HepG2 (cell line): Measurements from ENCODE around the gene SSBP1. TPM values are rescaled to one million over a fixed set of nuclear protein-coding genes. Genes with fewer than 3 reads are reported as not detected.

ENCODE experiments used
- ATAC-seq: fragments of 200-7000 bp; cut with Tn5 transposase; 3 replicates; pipeline ENCODE4 v1.9.1; 2020; ENCODE audit warnings: mild to moderate bottlenecking, moderate library complexity
- BruUV-seq: library from RNA; stranded (reverse); fragments of 400-500 nt; replicated peaks from 2 replicates; lab custom pipeline; 2021; lab: Mats Ljungman, UMichigan
- CTCF ChIA-PET: fragments of 300-600 bp; formaldehyde crosslinking; extraction: SDS; loops from one replicate; lab custom pipeline; 2021; ENCODE audit warnings: low total read pairs, inconsistent platforms, low intra/inter-chr PET ratio; lab: Yijun Ruan, JAX
- POLR2A ChIA-PET: fragments of 350-600 bp; sonication (Branson Sonifier 250); formaldehyde crosslinking; loops from one replicate; lab custom pipeline; 2020; ENCODE audit warnings: antibody characterized with exemption, inconsistent platforms; lab: Yijun Ruan, JAX
- DNase-seq: peaks from one replicate; pipeline ENCODE4 v3.0.0-alpha.2; 2015; ENCODE audit warnings: low spot score
- FAIRE-seq: peaks from 3 replicates; lab custom pipeline; 2011; peaks lifted over from hg19 to GRCh38; lab: Jason Lieb, UNC
- H2AFZ ChIP-seq: one replicate; pipeline ENCODE4 v1.6.1; 2011; ENCODE audit warnings: low read length, inconsistent platforms
- H3K27ac ChIP-seq: fragments of 300-600 bp; 3 replicates; pipeline ENCODE4 v1.8.0; 2011; ENCODE audit warnings: mixed run types, mild to moderate bottlenecking, mixed read lengths, low read length, inconsistent platforms; ENCODE audit not compliant: insufficient read depth; ENCODE audit errors: extremely low read length
- H3K27me3 ChIP-seq, 2 experiments: fragments of 200-600 bp in 1 of 2; 2 replicates in 1 of 2; 3 replicates in 1 of 2; pipeline versions ENCODE4 v1.6.0 to v1.8.0; 2011; ENCODE audit warnings: low read length in 2 of 2, mild to moderate bottlenecking in 2 of 2, moderate library complexity in 2 of 2, inconsistent platforms in 1 of 2; ENCODE audit not compliant: insufficient read depth in 2 of 2, control insufficient read depth in 1 of 2
- H3K36me3 ChIP-seq, 2 experiments: fragments of 200-600 bp in 1 of 2; replicated peaks in 1 of 2; 2 replicates in 1 of 2; 3 replicates in 1 of 2; pipeline versions ENCODE4 v1.5.1 to v1.8.0; 2011; ENCODE audit warnings: low read length in 2 of 2, inconsistent platforms in 1 of 2; ENCODE audit not compliant: insufficient read depth in 2 of 2, control insufficient read depth in 1 of 2
- H3K4me1 ChIP-seq: 2 replicates; pipeline ENCODE4 v1.5.1; 2012; ENCODE audit warnings: low read length, inconsistent platforms; ENCODE audit not compliant: insufficient read depth
- H3K4me2 ChIP-seq: 2 replicates; pipeline ENCODE4 v1.6.0; 2011; ENCODE audit warnings: low read depth, low read length, inconsistent platforms
- H3K4me3 ChIP-seq, 3 experiments: fragments of 200-600 bp in 1 of 3; sonication (generic), shearing (Covaris generic) in 1 of 3; replicated peaks in 1 of 3; 2 replicates each; pipeline ENCODE4 v1.5.1; 2011 to 2016; ENCODE audit warnings: low read length in 3 of 3, inconsistent platforms in 2 of 3, low read depth in 2 of 3, mild to moderate bottlenecking in 2 of 3, control low read depth in 1 of 3, mixed read lengths in 1 of 3; ENCODE audit not compliant: insufficient read depth in 1 of 3
- H3K79me2 ChIP-seq: one replicate; pipeline ENCODE4 v1.6.1; 2011; ENCODE audit warnings: low read length, inconsistent platforms; ENCODE audit not compliant: insufficient read depth
- H3K9ac ChIP-seq: 2 replicates; pipeline ENCODE4 v1.6.0; 2011; ENCODE audit warnings: mild to moderate bottlenecking, low read depth, low read length, inconsistent platforms; ENCODE audit not compliant: insufficient read depth
- H3K9me3 ChIP-seq: 2 replicates; pipeline ENCODE4 v1.5.1; 2012; ENCODE audit warnings: mild to moderate bottlenecking, low read length
- H4K20me1 ChIP-seq: 2 replicates; pipeline ENCODE4 v1.6.0; 2011; ENCODE audit warnings: inconsistent platforms, mild to moderate bottlenecking, low read length, moderate library complexity; ENCODE audit not compliant: insufficient read depth
- ATF5 ChIP-seq: sonication (generic); formaldehyde crosslinking; IDR thresholded peaks from 2 replicates; pipeline ENCODE4 v1.4.0; 2020; ENCODE audit warnings: mild to moderate bottlenecking, low read depth, missing genetic modification reagents
- CC2D1A ChIP-seq: sonication (generic); formaldehyde crosslinking; IDR thresholded peaks from 2 replicates; pipeline ENCODE4 v1.8.1; 2023; ENCODE audit warnings: mild to moderate bottlenecking, missing genetic modification reagents
- CHD2 ChIP-seq: IDR thresholded peaks from 2 replicates; pipeline ENCODE4 v1.6.1; 2011; ENCODE audit warnings: low read depth, low read length, improper control_type of control experiment
- FOXC1 ChIP-seq: sonication (generic); formaldehyde crosslinking; IDR thresholded peaks from 2 replicates; pipeline ENCODE4 v1.8.0; 2022; ENCODE audit warnings: mild to moderate bottlenecking, missing genetic modification reagents, borderline replicate concordance
- PRMT3 ChIP-seq: sonication (generic); formaldehyde crosslinking; IDR thresholded peaks from 2 replicates; pipeline ENCODE4 v1.8.1; 2022; ENCODE audit warnings: low read depth, mild to moderate bottlenecking, moderate library complexity, missing genetic modification reagents, borderline replicate concordance
- REL ChIP-seq: sonication (generic); formaldehyde crosslinking; conservative IDR thresholded peaks from 2 replicates; pipeline ENCODE4 v1.8.0; 2022; ENCODE audit warnings: mild to moderate bottlenecking, missing genetic modification reagents, moderate library complexity
- RFX5 ChIP-seq: IDR thresholded peaks from 2 replicates; pipeline ENCODE4 v1.6.1; 2011; ENCODE audit warnings: low read depth, low read length, improper control_type of control experiment
- TAF15 ChIP-seq: fragments of 200-400 bp; formaldehyde crosslinking; IDR thresholded peaks from one replicate; pipeline ENCODE4 v1.6.1; 2018; ENCODE audit warnings: mild to moderate bottlenecking, low read depth, low read length; ENCODE audit not compliant: poor library complexity, severe bottlenecking
- THAP7 ChIP-seq: sonication (generic); formaldehyde crosslinking; IDR thresholded peaks from 2 replicates; pipeline ENCODE4 v1.8.1; 2023; ENCODE audit warnings: mild to moderate bottlenecking, missing genetic modification reagents
- YEATS4 ChIP-seq: sonication (generic); formaldehyde crosslinking; IDR thresholded peaks from 2 replicates; pipeline ENCODE4 v1.4.0; 2020; ENCODE audit warnings: missing genetic modification reagents, borderline replicate concordance
- ZFY ChIP-seq: sonication (generic); formaldehyde crosslinking; IDR thresholded peaks from 2 replicates; pipeline ENCODE4 v1.4.0; 2020; ENCODE audit warnings: missing genetic modification reagents
- ZMAT3 ChIP-seq: sonication (generic); formaldehyde crosslinking; conservative IDR thresholded peaks from 2 replicates; pipeline ENCODE4 v1.7.0; 2021; ENCODE audit warnings: missing genetic modification reagents
- ZNF672 ChIP-seq: sonication (generic); formaldehyde crosslinking; IDR thresholded peaks from 2 replicates; pipeline ENCODE4 v1.8.1; 2022; ENCODE audit warnings: missing genetic modification reagents
- ZNF782 ChIP-seq: sonication (generic); formaldehyde crosslinking; IDR thresholded peaks from 2 replicates; pipeline ENCODE4 v1.4.0; 2020; ENCODE audit warnings: missing genetic modification reagents, mild to moderate bottlenecking, borderline replicate concordance
- WGBS: methylation state at CpG from one replicate; pipeline ENCODE4 v1.1.6; 2017; ENCODE audit warnings: low lambda C conversion rate; 5-methylcytosine and 5-hydroxymethylcytosine counted together
- in situ Hi-C: cut with HindIII; loops from 2 replicates; pipeline ENCODE4 v1.10.0; 2017; ENCODE audit warnings: low pct_unique_long_range_greater_than_20kb; ENCODE audit not compliant: extremely low pct_ligation_motif_present
- intact Hi-C: fragments of 100-400 bp; cut with micrococcal nuclease; formaldehyde crosslinking; loops from one replicate; pipeline ENCODE4 v1.10.0; 2022; ENCODE audit not compliant: unreplicated experiment
- polyA plus RNA-seq, 8 experiments: library from polyadenylated mRNA; depleted of rRNA in 3 of 8; stranded (reverse) in 7 of 8; unstranded in 1 of 8; fragments of >200 nt; fragmentation: Illumina TruSeq in 4 of 8; extraction: Trizol in 4 of 8; gene quantifications; 2 replicates each; pipeline versions ENCODE4 v1.2.1 to v1.2.3, GENCODE V29; 2011 to 2016; ENCODE audit warnings: low read depth in 4 of 8, missing spikeins in 1 of 8, mixed read lengths in 1 of 8; ENCODE audit not compliant: insufficient read depth in 1 of 8
- total RNA-seq, 5 experiments: library from RNA; depleted of rRNA; stranded (reverse); fragments of >200 nt; fragmentation: Illumina TruSeq; extraction: Trizol; gene quantifications; 2 replicates each; pipeline ENCODE4 v1.2.3, GENCODE V29; 2016; ENCODE audit warnings: low read depth in 1 of 5

Gene SSBP1
- total and polyA plus RNA-seq, 2 of the 13 experiments (the other 11 are each of a cell fraction or from before 2014, with no cell fraction given): 64.4 to 254 TPM

- H3K27me3 ChIP-seq: no peaks in the 10 kb centered on the region
- BruUV-seq: no TSS peak
- H4K20me1 ChIP-seq: no peaks in the 10 kb centered on the region
- DNase-seq (no peak), ATAC-seq (no peak)
- H3K9me3 ChIP-seq: no peaks in the 10 kb centered on the region
- H3K27ac ChIP-seq: no peak overlapping the region
- CTCF ChIA-PET: no interaction called here
- H3K36me3 ChIP-seq: no peaks in the 10 kb centered on the region
- in situ Hi-C loops: no loop called here
- no peak overlapping the region for H3K9ac ChIP-seq
- H3K4me3 ChIP-seq: no peak overlapping the region
- H3K79me2 ChIP-seq: no peaks in the 10 kb centered on the region
- TF ChIP-seq RFX5: no peak
- TF ChIP-seq THAP7 (CRISPR knock-in tag): no peak
- TF ChIP-seq CC2D1A: no peak
- TF ChIP-seq ZNF782: no peak
- no peak for TF ChIP-seq PRMT3 (CRISPR knock-in tag)
- no peak for TF ChIP-seq ZFY (CRISPR knock-in tag)
- TF ChIP-seq CHD2: no peak
- no peak for TF ChIP-seq ZNF672 (CRISPR knock-in tag)
- TF ChIP-seq ZMAT3 (CRISPR knock-in tag): no peak
- no peak for TF ChIP-seq REL (CRISPR knock-in tag)
- no peak for TF ChIP-seq YEATS4 (CRISPR knock-in tag)
- no peak for TF ChIP-seq FOXC1
- TF ChIP-seq ATF5 (CRISPR knock-in tag): no peak
- TF ChIP-seq TAF15: no peak
- TF ChIP-seq, all 625 proteins: peak for 0
- Histone ChIP-seq H2AFZ (no peak overlapping the region), H3K4me1 (peaks cover 14% of the 10 kb centered on the region), H3K4me2 (no peak overlapping the region)
- POLR2A ChIA-PET: no interaction called here
- intact Hi-C loops: no loop called here
- 91% methylated on average over 1 of the region's 1 CpG for WGBS
- no peak for FAIRE-seq
Measured at GRCh38 chr7:141717450-141717849, 20.7 kb upstream of the SSBP1 start.
